HG02884 (cell line): Measurements from ENCODE around the gene CRBN.

Experiments used
- ATAC-seq: cut with Tn5 transposase; IDR thresholded peaks from one replicate; pipeline ENCODE4 v1.9.1; 2021; ENCODE audit warnings: mild to moderate bottlenecking, moderate library complexity; ENCODE audit not compliant: unreplicated experiment

The CRBN gene

GRCh38 chr3:3179407-3180094 is at the start of gene CRBN:
TSS of gene CRBN (minus strand) at chr3:3179691. CDS start at chr3:3179687, 4 bp downstream.
- peak; percentile 97 for ATAC-seq

DNA sequence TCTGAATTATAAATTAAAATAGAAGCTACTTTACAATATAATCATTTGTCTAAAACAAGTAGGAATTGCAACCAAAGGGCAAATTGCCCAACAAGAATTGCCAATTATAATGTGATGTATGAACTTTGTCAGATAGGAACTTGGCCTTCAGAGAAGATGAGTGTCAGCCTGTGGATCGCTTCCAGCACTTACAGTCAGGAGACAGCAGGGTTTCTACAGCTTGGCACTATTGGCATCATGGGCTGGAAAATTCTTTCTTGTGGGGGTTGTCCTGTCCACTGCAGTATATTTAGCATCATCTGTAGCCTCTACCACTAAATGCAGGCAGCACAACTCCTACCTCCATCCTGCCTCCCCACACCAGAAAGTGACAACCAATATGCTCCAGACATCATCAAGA is 48.1 kb upstream of the CRBN start:
- ATAC-seq, result no peak

DNA sequence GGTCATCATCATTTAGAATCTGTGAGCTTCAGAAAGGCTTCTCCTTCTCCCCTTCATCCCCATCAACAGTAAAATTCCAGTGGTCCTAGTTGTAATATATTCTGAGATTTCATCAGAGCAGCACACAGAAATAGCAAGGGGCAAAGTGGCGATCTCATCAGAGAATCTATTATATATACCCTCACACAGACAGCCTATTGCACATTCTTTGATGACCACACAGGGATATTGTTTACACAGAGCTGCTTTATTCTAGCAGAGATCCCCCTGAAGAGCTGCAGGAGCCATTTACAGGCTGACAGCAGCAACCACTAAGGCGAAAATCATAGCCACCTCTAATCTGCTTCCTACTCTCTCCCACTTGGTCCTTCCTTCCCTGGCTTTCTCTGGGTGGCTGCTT is 42.0 kb upstream of the CRBN start:
- ATAC-seq, result no peak

- ATAC-seq, result no peak
Observed at GRCh38 chr3:3216401-3216800, 36.9 kb upstream of the CRBN start.

DNA sequence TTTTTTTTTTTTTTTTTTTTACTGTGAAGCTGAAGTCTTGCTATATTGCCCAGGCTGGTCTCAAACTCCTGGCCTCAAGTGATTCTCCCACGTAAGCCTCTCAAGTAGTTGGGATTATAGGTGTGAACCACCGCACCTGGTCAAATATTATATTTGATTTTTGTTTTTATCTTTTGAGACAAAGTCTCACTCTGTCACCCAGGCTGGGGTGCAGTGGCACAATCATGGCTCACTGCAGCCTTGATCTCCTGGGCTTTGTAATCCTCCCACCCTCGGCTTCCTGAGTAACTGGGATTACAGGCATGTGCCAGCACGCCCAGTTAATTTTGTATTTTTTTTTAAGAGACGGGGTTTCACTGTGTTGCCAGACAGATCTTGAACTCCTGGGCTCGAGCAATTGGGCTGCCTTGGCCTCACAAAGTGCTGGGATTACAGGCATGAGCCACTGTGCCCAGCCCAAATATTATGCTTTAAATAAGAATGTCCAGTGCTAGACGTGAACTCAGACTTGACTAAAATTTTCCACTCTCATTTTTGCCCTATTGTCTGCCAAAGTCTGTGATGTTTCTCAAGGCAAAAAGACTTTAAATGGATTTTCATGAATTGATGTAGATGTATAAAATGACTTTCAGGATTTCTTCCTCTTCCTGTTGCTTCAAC is 33.4 kb upstream of the CRBN start:
- no peak for ATAC-seq

GRCh38 chr3:3209714-3210113 is 30.2 kb upstream of the CRBN start:
- ATAC-seq, result no peak

GRCh38 chr3:3209057-3209456 is 29.6 kb upstream of the CRBN start:
- no peak for ATAC-seq

DNA sequence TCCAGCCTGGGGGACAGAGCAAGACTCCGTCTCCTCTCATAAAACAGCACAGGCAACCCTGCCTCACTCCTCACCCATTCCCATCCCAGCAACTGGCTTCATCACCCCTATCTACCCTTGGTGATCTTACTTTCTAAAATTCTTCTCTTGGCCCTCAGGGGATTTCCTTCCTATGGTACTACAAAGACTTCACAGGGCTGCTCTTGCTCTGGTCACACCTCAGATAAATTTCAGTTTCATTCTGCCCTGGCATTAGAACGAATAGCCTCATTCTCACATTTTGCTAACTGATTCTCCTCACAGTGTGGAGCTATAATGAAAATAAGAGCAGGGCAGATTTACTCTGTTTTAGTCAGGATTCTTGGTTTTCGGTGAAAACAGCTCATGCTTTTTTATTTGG is 22.1 kb upstream of the CRBN start:
- ATAC-seq, result peak; percentile 93

DNA sequence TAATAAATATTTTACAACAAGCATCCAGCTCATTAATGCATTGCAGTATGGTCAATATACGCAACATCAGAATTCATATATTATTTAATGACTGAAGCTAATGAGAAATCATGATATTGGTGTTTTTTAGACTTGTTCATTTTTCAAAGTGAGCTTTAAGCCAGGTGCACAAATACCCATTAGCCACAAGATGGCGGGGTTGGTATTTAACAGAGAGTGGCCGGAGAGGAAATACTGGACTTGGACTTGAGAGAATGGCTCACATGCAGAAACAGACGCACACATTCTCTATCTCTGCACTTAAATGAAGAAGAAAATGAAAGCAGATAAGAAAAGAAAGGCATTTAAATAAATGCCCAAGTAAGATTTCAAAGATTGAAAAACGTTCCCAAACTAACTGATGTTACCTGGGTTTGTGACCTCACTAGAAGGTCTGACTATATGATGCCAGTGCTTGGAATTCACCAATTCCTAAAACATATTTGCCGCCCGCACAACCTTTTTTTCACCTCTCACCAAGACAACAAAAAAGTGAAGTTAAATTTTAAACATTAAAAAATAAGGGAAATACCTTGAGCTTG is 21.2 kb upstream of the CRBN start:
- ATAC-seq, result peak; percentile 59

DNA sequence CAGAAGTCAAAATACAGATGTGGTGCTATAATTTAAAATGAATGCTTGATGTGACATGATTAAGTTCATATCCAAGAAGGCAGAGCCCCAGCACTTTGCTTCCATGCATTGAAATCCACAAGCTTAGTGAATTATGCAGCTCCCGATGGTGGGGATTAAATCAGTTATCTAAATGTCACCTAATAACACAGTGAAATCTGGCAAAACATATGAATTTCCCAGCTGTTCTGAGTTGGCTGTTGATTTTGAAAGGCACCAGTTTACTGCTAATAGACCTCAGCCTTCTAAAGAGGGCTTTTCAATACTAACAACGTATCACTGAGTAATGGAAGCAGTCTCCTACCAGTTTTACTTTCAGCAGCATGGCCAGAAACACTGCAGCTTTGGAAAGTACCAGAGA is 19.8 kb upstream of the CRBN start:
- no peak for ATAC-seq

- ATAC-seq, result no peak
Observed at GRCh38 chr3:3196148-3196861, 16.8 kb upstream of the CRBN start.

DNA sequence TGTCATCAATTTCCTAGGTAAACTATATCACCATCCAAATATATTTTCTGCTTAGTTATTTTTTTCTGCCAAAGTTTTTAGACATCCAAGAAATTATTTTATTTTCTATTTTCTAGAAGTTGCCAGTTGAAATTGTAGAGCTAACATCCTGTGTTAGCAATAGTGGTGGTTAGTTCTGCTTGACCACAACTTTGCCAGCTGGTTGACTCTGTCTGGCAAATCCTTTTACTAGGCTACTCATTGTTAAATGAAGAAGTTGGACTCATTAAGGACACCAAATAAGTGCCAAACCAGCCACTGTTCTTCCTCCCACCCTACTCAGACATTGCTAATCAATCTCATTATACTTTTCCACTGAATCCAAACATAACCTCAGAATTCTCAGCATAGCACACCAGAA is 15.4 kb upstream of the CRBN start:
- ATAC-seq, result no peak

DNA sequence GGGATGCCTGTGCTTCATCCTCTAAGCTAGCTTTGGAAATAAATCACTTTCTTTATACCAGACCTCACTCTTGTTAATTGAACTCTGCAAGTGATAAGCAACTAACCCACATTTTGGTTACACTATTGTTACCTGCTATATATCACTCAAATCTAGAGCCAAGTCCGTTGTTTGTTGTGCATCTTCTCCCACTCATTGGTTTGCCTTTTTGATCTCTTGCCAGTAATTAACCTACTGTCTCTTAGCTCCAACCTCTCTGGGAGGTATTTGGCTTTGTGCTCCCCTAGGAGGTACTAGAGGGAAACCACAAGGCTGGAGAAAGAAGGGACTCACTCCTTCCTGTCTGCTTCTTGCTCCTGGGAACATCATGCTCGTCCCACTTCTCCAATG is 12.8 kb upstream of the CRBN start:
- ATAC-seq, result no peak

DNA sequence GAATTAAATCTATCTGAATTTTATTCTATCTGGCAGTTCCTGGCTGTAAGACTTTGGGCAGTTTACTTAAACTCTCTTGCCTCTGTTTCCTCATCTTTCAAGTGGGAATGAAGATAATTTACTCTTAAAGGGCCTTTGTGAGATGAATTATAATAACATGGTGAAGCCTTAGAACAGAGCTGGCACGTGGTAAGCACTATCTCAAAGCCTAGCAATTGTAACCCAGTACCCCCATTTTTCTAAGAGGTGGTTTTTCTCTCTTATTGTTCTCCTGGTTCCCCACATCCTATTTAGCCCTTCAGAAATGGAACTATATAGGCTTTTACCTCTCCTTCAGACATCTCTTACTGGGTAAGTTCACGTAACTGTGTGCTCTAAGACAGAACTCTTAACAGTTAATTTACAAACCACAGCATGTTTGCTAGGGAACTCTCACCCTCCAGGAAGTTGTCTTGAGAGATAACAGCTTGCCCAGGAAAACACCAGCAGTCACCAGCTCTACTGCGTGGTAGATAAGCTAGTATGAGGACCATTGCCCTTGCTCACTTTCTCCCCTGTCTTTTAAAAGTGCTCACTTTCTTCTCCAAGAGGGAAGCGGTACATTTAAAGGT is 12.3 kb upstream of the CRBN start:
- ATAC-seq, result no peak

GRCh38 chr3:3189961-3190360 is 10.5 kb upstream of the CRBN start:
- ATAC-seq, result no peak

DNA sequence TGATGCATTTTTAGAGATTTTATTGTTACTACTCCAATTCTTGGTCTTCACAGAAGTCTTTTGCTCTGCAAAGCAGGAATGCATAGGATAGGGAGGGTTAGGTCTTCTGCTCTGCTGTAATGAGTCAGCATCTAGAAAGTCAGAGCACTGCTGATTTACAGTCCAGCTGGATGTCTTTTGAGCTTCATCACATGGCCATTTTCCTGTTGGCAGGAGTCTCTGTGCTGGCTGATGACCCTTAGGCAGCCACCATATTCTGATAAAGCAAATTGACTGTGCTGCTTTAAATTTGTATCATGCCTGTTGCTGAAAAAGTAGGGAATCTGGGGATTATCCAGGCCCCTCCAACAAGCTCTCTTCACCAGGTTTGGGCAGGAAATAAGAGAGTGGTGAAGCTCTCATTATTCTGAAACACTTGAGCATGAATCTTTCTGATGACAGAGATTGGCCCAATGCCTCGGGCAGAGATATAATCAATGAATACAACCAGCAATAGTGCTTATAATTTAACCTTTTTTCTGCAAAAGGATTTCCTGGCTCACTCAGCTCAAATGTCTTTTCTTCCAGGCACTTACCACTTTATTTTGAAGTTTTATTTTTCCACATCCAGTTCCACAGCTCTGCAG is 9.7 kb upstream of the CRBN start:
- no peak for ATAC-seq

DNA sequence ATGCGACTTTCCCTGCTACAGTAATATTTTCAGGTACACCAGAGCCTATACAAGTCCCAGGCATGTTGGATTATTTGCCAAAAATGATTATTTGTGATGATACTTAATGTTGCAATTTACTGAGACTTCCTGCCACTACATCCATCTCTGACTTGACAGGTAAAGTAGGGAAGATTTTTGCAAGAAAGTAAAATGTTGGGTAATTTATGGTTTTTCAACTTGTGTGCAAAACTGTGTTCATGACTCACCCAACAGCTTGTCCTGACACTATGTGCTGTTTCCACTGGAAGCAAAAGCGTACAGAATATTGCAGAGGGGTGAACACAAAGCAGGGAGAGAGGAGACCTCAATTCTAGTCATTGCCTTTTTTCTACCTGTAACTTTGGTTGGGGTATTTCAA is 5.4 kb upstream of the CRBN start:
- ATAC-seq, result no peak

DNA sequence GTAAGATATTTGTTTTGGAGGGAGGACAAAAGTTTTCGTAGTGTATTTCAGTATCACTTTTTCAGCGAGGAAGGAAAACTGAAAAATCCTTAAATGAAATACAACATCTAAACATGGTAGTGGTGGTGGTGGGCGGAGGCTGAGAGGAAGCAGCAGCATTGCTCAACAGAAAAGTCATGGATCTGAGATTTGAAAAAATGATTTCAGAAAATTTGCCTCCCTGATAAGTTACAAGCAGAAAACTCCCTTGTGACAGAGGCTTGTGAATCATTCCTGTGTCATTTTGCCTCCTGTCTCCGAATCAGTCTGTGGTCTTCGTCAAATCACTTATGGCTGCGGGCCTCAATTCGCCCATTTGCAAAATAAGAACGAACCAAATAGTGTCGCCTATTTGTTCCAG is 965 bp upstream of the CRBN start:
- ATAC-seq, result no peak

- peak; percentile 0 for ATAC-seq
Observed at GRCh38 chr3:3178498-3179328, 778 bp downstream of the CRBN start.

GRCh38 chr3:3177861-3178497 is 1.5 kb downstream of the CRBN start:
- no peak for ATAC-seq
